GM20000 (cell line): ENCODE measurements around the gene PARD3.

Experiments used
- DNase-seq: peaks from one replicate; pipeline ENCODE4 v3.0.0; 2012; ENCODE audit warnings: low spot score
- CTCF ChIP-seq: IDR thresholded peaks from 2 replicates; pipeline ENCODE4 v1.5.1; 2012; ENCODE audit warnings: mild to moderate bottlenecking, control low read depth; ENCODE audit errors: extremely low read depth, missing control alignments

Gene PARD3

GRCh38 chr10:34313353-34313752, 501.7 kb downstream of the PARD3 start:
- DNase-seq: no peak
- TF ChIP-seq CTCF: no peak

- no peak for DNase-seq
- no peak for TF ChIP-seq CTCF
Measured at GRCh38 chr10:34311679-34312078, 503.4 kb downstream of the PARD3 start.

- no peak for TF ChIP-seq CTCF
Measured at GRCh38 chr10:34310234-34310633, 504.9 kb downstream of the PARD3 start.

GRCh38 chr10:34305189-34305588, 509.9 kb downstream of the PARD3 start:
- peak; percentile 10 for DNase-seq
- no peak for TF ChIP-seq CTCF

More at GRCh38 chr10:34310234-34310633, 504.9 kb downstream of the PARD3 start:
- no peak for DNase-seq

- no peak for DNase-seq
Measured at GRCh38 chr10:34303022-34303421, 512.1 kb downstream of the PARD3 start.

GRCh38 chr10:34299105-34299611, 515.9 kb downstream of the PARD3 start:
- DNase-seq: no peak
- TF ChIP-seq CTCF: no peak

More at GRCh38 chr10:34303022-34303421, 512.1 kb downstream of the PARD3 start:
- no peak for TF ChIP-seq CTCF

GRCh38 chr10:34298346-34298818, 516.7 kb downstream of the PARD3 start:
- TF ChIP-seq CTCF: no peak

More at GRCh38 chr10:34298346-34298818, 516.7 kb downstream of the PARD3 start:
- no peak for DNase-seq
